Measurements from ENCODE around the gene COL13A1. TPM values are rescaled to one million over a fixed set of nuclear protein-coding genes. Genes with fewer than 3 reads are reported as not detected.

COL13A1 gene
- total RNA-seq, 4 donors from 2014 or later = 0.30 to 2.0 (median 0.86) TPM

Other genes starting within 250 kb of the COL13A1 start
- gene NEUROG3, start 228.5 kb upstream of the COL13A1 start, total RNA-seq = not detected
- gene FAM241B, start 171.7 kb upstream of the COL13A1 start, total RNA-seq = 1 to 10 TPM in 2 of 4 donors, under 1 TPM in 2; 0.44 to 5.7 (median 2.4) TPM